ENCODE measurements around the gene RNF157. TPM values are rescaled to one million over a fixed set of nuclear protein-coding genes. Genes with fewer than 3 reads are reported as not detected.
A peak's percentile ranks its signal among the peaks of the same experiment; 100 is the strongest.

RNF157 gene
- total and polyA plus RNA-seq, 2 of the 13 experiments (the other 11 are each of a cell fraction or from before 2014, with no cell fraction given): 0.44 to 1.5 TPM

GRCh38 chr17:76170114-76170513, 70.2 kb downstream of the RNF157 start:
- WGBS (ENCODE audit: low lambda C conversion rate): 17% methylated on average over 1 of the region's 1 CpG
- Histone ChIP-seq H4K20me1 (ENCODE audit: insufficient read depth, low read length) (no peaks in the 10 kb centered on the region), H3K27ac (ENCODE audit: extremely low read length, insufficient read depth, low read length) (no peak overlapping the region), H3K9ac (ENCODE audit: insufficient read depth, low read depth, low read length) (no peak overlapping the region), H3K4me1 (ENCODE audit: insufficient read depth, low read length) (peaks cover 19% of the 10 kb centered on the region), H3K79me2 (ENCODE audit: insufficient read depth, low read length) (no peaks in the 10 kb centered on the region), H3K4me2 (ENCODE audit: low read depth, low read length) (no peak overlapping the region), H3K9me3 (ENCODE audit: low read length) (no peaks in the 10 kb centered on the region), H3K36me3 (replicated peaks in 1 of 2; ENCODE audit: control insufficient read depth in 1 of 2, insufficient read depth in 2 of 2, low read length in 2 of 2) (no peaks in the 10 kb centered on the region), H3K4me3 (replicated peaks in 1 of 3; ENCODE audit: insufficient read depth in 1 of 3, low read depth in 2 of 3, low read length in 3 of 3) (no peak overlapping the region), H3K27me3 (ENCODE audit: control insufficient read depth in 1 of 2, insufficient read depth in 2 of 2, low read length in 2 of 2) (no peaks in the 10 kb centered on the region; a peak in 2 of 5 replicates), H2AFZ (ENCODE audit: low read length) (no peak overlapping the region)
- DNase-seq (ENCODE audit: low spot score): no peak
- no peak for ATAC-seq
- in situ Hi-C loops (cut with HindIII; ENCODE audit: extremely low pct_ligation_motif_present, low pct_unique_long_range_greater_than_20kb): no loop called here
- POLR2A ChIA-PET: no interaction called here
- no TSS peak for BruUV-seq (replicated peaks)
- no peak for FAIRE-seq
- TF ChIP-seq FOSL2 (CRISPR knock-in tag; IDR thresholded peaks at IDR 0.05) (peak; percentile 55), ZNF782 (CRISPR knock-in tag; IDR thresholded peaks at IDR 0.05; ENCODE audit: borderline replicate concordance) (no peak)
- TF ChIP-seq, protein P1, sequence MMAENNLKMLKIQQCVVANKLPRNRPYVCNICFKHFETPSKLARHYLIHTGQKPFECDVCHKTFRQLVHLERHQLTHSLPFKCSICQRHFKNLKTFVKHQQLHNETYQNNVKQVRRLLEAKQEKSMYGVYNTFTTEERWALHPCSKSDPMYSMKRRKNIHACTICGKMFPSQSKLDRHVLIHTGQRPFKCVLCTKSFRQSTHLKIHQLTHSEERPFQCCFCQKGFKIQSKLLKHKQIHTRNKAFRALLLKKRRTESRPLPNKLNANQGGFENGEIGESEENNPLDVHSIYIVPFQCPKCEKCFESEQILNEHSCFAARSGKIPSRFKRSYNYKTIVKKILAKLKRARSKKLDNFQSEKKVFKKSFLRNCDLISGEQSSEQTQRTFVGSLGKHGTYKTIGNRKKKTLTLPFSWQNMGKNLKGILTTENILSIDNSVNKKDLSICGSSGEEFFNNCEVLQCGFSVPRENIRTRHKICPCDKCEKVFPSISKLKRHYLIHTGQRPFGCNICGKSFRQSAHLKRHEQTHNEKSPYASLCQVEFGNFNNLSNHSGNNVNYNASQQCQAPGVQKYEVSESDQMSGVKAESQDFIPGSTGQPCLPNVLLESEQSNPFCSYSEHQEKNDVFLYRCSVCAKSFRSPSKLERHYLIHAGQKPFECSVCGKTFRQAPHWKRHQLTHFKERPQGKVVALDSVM (CRISPR knock-in tag; IDR thresholded peaks at IDR 0.05): peak; percentile 82
- CTCF ChIA-PET (ENCODE audit: low intra/inter-chr PET ratio, low total read pairs): no interaction called here
- intact Hi-C loops (cut with micrococcal nuclease; ENCODE audit: unreplicated experiment): no loop called here

GRCh38 chr17:76166906-76167305, 73.4 kb downstream of the RNF157 start:
- ChIA-PET CTCF (ENCODE audit: low intra/inter-chr PET ratio, low total read pairs) (no interaction called here), POLR2A (no interaction called here)
- Histone ChIP-seq H3K4me3 (replicated peaks in 1 of 3; ENCODE audit: insufficient read depth in 1 of 3, low read depth in 2 of 3, low read length in 3 of 3) (no peak overlapping the region), H4K20me1 (ENCODE audit: insufficient read depth, low read length) (no peaks in the 10 kb centered on the region), H3K79me2 (ENCODE audit: insufficient read depth, low read length) (no peaks in the 10 kb centered on the region), H3K9me3 (ENCODE audit: low read length) (no peaks in the 10 kb centered on the region), H3K27ac (ENCODE audit: extremely low read length, insufficient read depth, low read length) (no peak overlapping the region), H3K4me1 (ENCODE audit: insufficient read depth, low read length) (peaks cover 8% of the 10 kb centered on the region), H3K4me2 (ENCODE audit: low read depth, low read length) (no peak overlapping the region), H3K36me3 (replicated peaks in 1 of 2; ENCODE audit: control insufficient read depth in 1 of 2, insufficient read depth in 2 of 2, low read length in 2 of 2) (no peaks in the 10 kb centered on the region), H3K9ac (ENCODE audit: insufficient read depth, low read depth, low read length) (no peak overlapping the region), H2AFZ (ENCODE audit: low read length) (no peak overlapping the region), H3K27me3 (ENCODE audit: control insufficient read depth in 1 of 2, insufficient read depth in 2 of 2, low read length in 2 of 2) (no peaks in the 10 kb centered on the region; a peak in 2 of 5 replicates)
- ATAC-seq (no peak; the same call in 2 of the 3 replicates), DNase-seq (ENCODE audit: low spot score) (no peak), FAIRE-seq (no peak)
- TF ChIP-seq, protein P2, sequence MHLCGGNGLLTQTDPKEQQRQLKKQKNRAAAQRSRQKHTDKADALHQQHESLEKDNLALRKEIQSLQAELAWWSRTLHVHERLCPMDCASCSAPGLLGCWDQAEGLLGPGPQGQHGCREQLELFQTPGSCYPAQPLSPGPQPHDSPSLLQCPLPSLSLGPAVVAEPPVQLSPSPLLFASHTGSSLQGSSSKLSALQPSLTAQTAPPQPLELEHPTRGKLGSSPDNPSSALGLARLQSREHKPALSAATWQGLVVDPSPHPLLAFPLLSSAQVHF (CRISPR knock-in tag; IDR thresholded peaks at IDR 0.05): no peak
- TF ChIP-seq ZNF75D (CRISPR knock-in tag; IDR thresholded peaks at IDR 0.05; ENCODE audit: borderline replicate concordance): peak; percentile 76; the same call in 1 of the 2 replicates
- TF ChIP-seq ZMAT5 (CRISPR knock-in tag; IDR thresholded peaks at IDR 0.05; ENCODE audit: borderline replicate concordance, low read depth): no peak
- TF ChIP-seq ZC3H13 (CRISPR knock-in tag; IDR thresholded peaks at IDR 0.05): no peak
- intact Hi-C loops (cut with micrococcal nuclease; ENCODE audit: unreplicated experiment) (no loop called here), in situ Hi-C loops (cut with HindIII; ENCODE audit: extremely low pct_ligation_motif_present, low pct_unique_long_range_greater_than_20kb) (no loop called here)
- BruUV-seq (replicated peaks): no TSS peak
- WGBS (ENCODE audit: low lambda C conversion rate): 60% methylated on average over 7 of the region's 10 CpGs
